HepG2 (cell line): ENCODE results near the gene GATAD2B. TPM values are rescaled to one million over a fixed set of nuclear protein-coding genes. Genes with fewer than 3 reads are reported as not detected.
A peak's percentile ranks its signal among the peaks of the same experiment; 100 is the strongest.

Experiments
- ATAC-seq: fragments of 200-7000 bp; cut with Tn5 transposase; 3 replicates; pipeline ENCODE4 v1.9.1; 2020; ENCODE audit warnings: mild to moderate bottlenecking, moderate library complexity
- BruUV-seq: library from RNA; stranded (reverse); fragments of 400-500 nt; replicated peaks from 2 replicates; lab custom pipeline; 2021; lab: Mats Ljungman, UMichigan
- CTCF ChIA-PET: fragments of 300-600 bp; formaldehyde crosslinking; extraction: SDS; loops from one replicate; lab custom pipeline; 2021; ENCODE audit warnings: low total read pairs, inconsistent platforms, low intra/inter-chr PET ratio; lab: Yijun Ruan, JAX
- POLR2A ChIA-PET: fragments of 350-600 bp; sonication (Branson Sonifier 250); formaldehyde crosslinking; loops from one replicate; lab custom pipeline; 2020; ENCODE audit warnings: antibody characterized with exemption, inconsistent platforms; lab: Yijun Ruan, JAX
- DNase-seq: peaks from one replicate; pipeline ENCODE4 v3.0.0-alpha.2; 2015; ENCODE audit warnings: low spot score
- FAIRE-seq: peaks from 3 replicates; lab custom pipeline; 2011; peaks lifted over from hg19 to GRCh38; lab: Jason Lieb, UNC
- H2AFZ ChIP-seq: one replicate; pipeline ENCODE4 v1.6.1; 2011; ENCODE audit warnings: low read length, inconsistent platforms
- H3K27ac ChIP-seq: fragments of 300-600 bp; 3 replicates; pipeline ENCODE4 v1.8.0; 2011; ENCODE audit warnings: mixed run types, mild to moderate bottlenecking, mixed read lengths, low read length, inconsistent platforms; ENCODE audit not compliant: insufficient read depth; ENCODE audit errors: extremely low read length
- H3K27me3 ChIP-seq, 2 experiments: fragments of 200-600 bp in 1 of 2; 2 replicates in 1 of 2; 3 replicates in 1 of 2; pipeline versions ENCODE4 v1.6.0 to v1.8.0; 2011; ENCODE audit warnings: low read length in 2 of 2, mild to moderate bottlenecking in 2 of 2, moderate library complexity in 2 of 2, inconsistent platforms in 1 of 2; ENCODE audit not compliant: insufficient read depth in 2 of 2, control insufficient read depth in 1 of 2
- H3K36me3 ChIP-seq, 2 experiments: fragments of 200-600 bp in 1 of 2; replicated peaks in 1 of 2; 2 replicates in 1 of 2; 3 replicates in 1 of 2; pipeline versions ENCODE4 v1.5.1 to v1.8.0; 2011; ENCODE audit warnings: low read length in 2 of 2, inconsistent platforms in 1 of 2; ENCODE audit not compliant: insufficient read depth in 2 of 2, control insufficient read depth in 1 of 2
- H3K4me1 ChIP-seq: 2 replicates; pipeline ENCODE4 v1.5.1; 2012; ENCODE audit warnings: low read length, inconsistent platforms; ENCODE audit not compliant: insufficient read depth
- H3K4me2 ChIP-seq: 2 replicates; pipeline ENCODE4 v1.6.0; 2011; ENCODE audit warnings: low read depth, low read length, inconsistent platforms
- H3K4me3 ChIP-seq, 3 experiments: fragments of 200-600 bp in 1 of 3; sonication (generic), shearing (Covaris generic) in 1 of 3; replicated peaks in 1 of 3; 2 replicates each; pipeline ENCODE4 v1.5.1; 2011 to 2016; ENCODE audit warnings: low read length in 3 of 3, inconsistent platforms in 2 of 3, low read depth in 2 of 3, mild to moderate bottlenecking in 2 of 3, control low read depth in 1 of 3, mixed read lengths in 1 of 3; ENCODE audit not compliant: insufficient read depth in 1 of 3
- H3K79me2 ChIP-seq: one replicate; pipeline ENCODE4 v1.6.1; 2011; ENCODE audit warnings: low read length, inconsistent platforms; ENCODE audit not compliant: insufficient read depth
- H3K9ac ChIP-seq: 2 replicates; pipeline ENCODE4 v1.6.0; 2011; ENCODE audit warnings: mild to moderate bottlenecking, low read depth, low read length, inconsistent platforms; ENCODE audit not compliant: insufficient read depth
- H3K9me3 ChIP-seq: 2 replicates; pipeline ENCODE4 v1.5.1; 2012; ENCODE audit warnings: mild to moderate bottlenecking, low read length
- H4K20me1 ChIP-seq: 2 replicates; pipeline ENCODE4 v1.6.0; 2011; ENCODE audit warnings: inconsistent platforms, mild to moderate bottlenecking, low read length, moderate library complexity; ENCODE audit not compliant: insufficient read depth
- ATF1 ChIP-seq: IDR thresholded peaks from 2 replicates; pipeline ENCODE4 v1.6.1; 2016; ENCODE audit warnings: mild to moderate bottlenecking, control low read depth
- ZHX2 ChIP-seq, 2 experiments: sonication (generic) in 1 of 2; formaldehyde crosslinking in 1 of 2; IDR thresholded peaks; 2 replicates each; pipeline versions ENCODE4 v1.6.1 to v1.9.0; 2014 to 2022; ENCODE audit warnings: antibody characterized with exemption in 1 of 2, borderline replicate concordance in 1 of 2, inconsistent platforms in 1 of 2, low read depth in 1 of 2, missing genetic modification reagents in 1 of 2
- ZNF121 ChIP-seq: sonication (generic); formaldehyde crosslinking; IDR thresholded peaks from 2 replicates; pipeline ENCODE4 v1.5.0; 2020; ENCODE audit warnings: mild to moderate bottlenecking, missing genetic modification reagents
- WGBS: methylation state at CpG from one replicate; pipeline ENCODE4 v1.1.6; 2017; ENCODE audit warnings: low lambda C conversion rate; 5-methylcytosine and 5-hydroxymethylcytosine counted together
- in situ Hi-C: cut with HindIII; loops from 2 replicates; pipeline ENCODE4 v1.10.0; 2017; ENCODE audit warnings: low pct_unique_long_range_greater_than_20kb; ENCODE audit not compliant: extremely low pct_ligation_motif_present
- intact Hi-C: fragments of 100-400 bp; cut with micrococcal nuclease; formaldehyde crosslinking; loops from one replicate; pipeline ENCODE4 v1.10.0; 2022; ENCODE audit not compliant: unreplicated experiment
- polyA plus RNA-seq, 8 experiments: library from polyadenylated mRNA; depleted of rRNA in 3 of 8; stranded (reverse) in 7 of 8; unstranded in 1 of 8; fragments of >200 nt; fragmentation: Illumina TruSeq in 4 of 8; extraction: Trizol in 4 of 8; gene quantifications; 2 replicates each; pipeline versions ENCODE4 v1.2.1 to v1.2.3, GENCODE V29; 2011 to 2016; ENCODE audit warnings: low read depth in 4 of 8, missing spikeins in 1 of 8, mixed read lengths in 1 of 8; ENCODE audit not compliant: insufficient read depth in 1 of 8
- total RNA-seq, 5 experiments: library from RNA; depleted of rRNA; stranded (reverse); fragments of >200 nt; fragmentation: Illumina TruSeq; extraction: Trizol; gene quantifications; 2 replicates each; pipeline ENCODE4 v1.2.3, GENCODE V29; 2016; ENCODE audit warnings: low read depth in 1 of 5

The GATAD2B gene
- total and polyA plus RNA-seq, 2 of the 13 experiments (the other 11 are each of a cell fraction or from before 2014, with no cell fraction given): 3.2 to 5.2 TPM

DNA sequence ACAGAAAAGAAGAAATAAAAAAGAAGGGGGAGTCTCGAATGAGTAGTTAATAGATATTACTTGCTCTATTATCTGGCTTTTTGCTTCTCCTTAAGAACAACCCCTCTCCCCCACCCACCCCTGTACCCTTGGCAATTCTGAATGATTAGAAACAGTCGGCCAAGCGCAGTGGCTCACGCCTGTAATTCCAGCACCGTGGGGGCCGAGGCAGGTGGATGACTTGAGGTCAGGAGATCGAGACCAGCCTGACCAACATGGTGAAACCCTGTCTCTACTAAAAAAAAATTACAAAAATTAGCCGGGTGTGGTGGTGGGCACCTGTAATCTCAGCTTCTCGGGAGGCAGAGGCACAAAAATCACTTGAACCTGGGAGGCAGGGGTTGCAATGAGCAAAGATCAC lies 42.7 kb downstream of the GATAD2B start (continued):
- TF ChIP-seq ZHX2 (IDR thresholded peaks at IDR 0.05; ENCODE audit: low read depth) (no peak), ZHX2 (CRISPR knock-in tag; IDR thresholded peaks at IDR 0.05; ENCODE audit: borderline replicate concordance) (no peak)

- peaks cover 4% of the 10 kb centered on the region; the same call in 1 of the 2 replicates for H4K20me1 ChIP-seq
- intact Hi-C loops (no loop called here), in situ Hi-C loops (no loop called here)
- WGBS: 95% methylated on average over 1 of the region's 1 CpG
- no peaks in the 10 kb centered on the region; a peak in 1 of 5 replicates for H3K36me3 ChIP-seq
- no peak overlapping the region for H2AFZ ChIP-seq
- H3K4me2 ChIP-seq: no peak overlapping the region
- FAIRE-seq (no peak), ATAC-seq (no peak), DNase-seq (no peak)
- ChIA-PET CTCF (no interaction called here), POLR2A (no interaction called here)
- H3K9ac ChIP-seq: no peak overlapping the region
- no peaks in the 10 kb centered on the region for H3K27me3 ChIP-seq
- H3K4me3 ChIP-seq: no peak overlapping the region
- H3K79me2 ChIP-seq: peaks cover 46% of the 10 kb centered on the region
- H3K9me3 ChIP-seq: no peaks in the 10 kb centered on the region
- no peak overlapping the region for H3K27ac ChIP-seq
- BruUV-seq: no TSS peak
- TF ChIP-seq ATF1 (CRISPR knock-in tag): no peak
- TF ChIP-seq ZNF121 (CRISPR knock-in tag): peak; percentile 72
- H3K4me1 ChIP-seq: peaks cover 28% of the 10 kb centered on the region
Observed at GRCh38 chr1:153877112-153877511, 45.7 kb downstream of the GATAD2B start.
